HCT116 (cell line): ENCODE data around the gene RIMS4. TPM values are rescaled to one million over a fixed set of nuclear protein-coding genes. Genes with fewer than 3 reads are reported as not detected.

Experiments used
- ATAC-seq: fragments of 200-7000 bp; cut with Tn5 transposase; 2 replicates; pipeline ENCODE4 v1.9.1; 2020; ENCODE audit warnings: mild to moderate bottlenecking, moderate library complexity
- BruUV-seq: library from RNA; stranded (reverse); fragments of 400-500 nt; replicated peaks from 2 replicates; lab custom pipeline; 2021; lab: Mats Ljungman, UMichigan
- CTCF ChIA-PET: fragments of 300-600 bp; sonication (Branson Sonifier 250); formaldehyde crosslinking; loops from one replicate; lab custom pipeline; 2021; ENCODE audit warnings: antibody characterized with exemption; lab: Charles Lee
- POLR2A ChIA-PET: fragments of 300-600, 350-600 bp; sonication (Branson Sonifier 250); formaldehyde crosslinking; loops from one replicate; lab custom pipeline; 2021; ENCODE audit warnings: antibody characterized with exemption; lab: Charles Lee
- RAD21 ChIA-PET, 2 experiments: fragments of 300-600 bp; sonication (Branson Sonifier 250); formaldehyde crosslinking; loops; one replicate each; lab custom pipeline; 2023; ENCODE audit warnings: low total read pairs in 2 of 2; ENCODE audit not compliant: uncharacterized antibody in 2 of 2, unreplicated experiment in 2 of 2, low non-redundant PET in 1 of 2; lab: Charles Lee
- DNase-seq: peaks from one replicate; pipeline ENCODE4 v3.0.0-alpha.2; 2010; ENCODE audit warnings: low read depth, low spot score
- H2AFZ ChIP-seq: fragments of 200-600 bp; shearing (Covaris generic), sonication (generic); 2 replicates; pipeline ENCODE4 v1.6.1; 2017; ENCODE audit warnings: low read depth, mixed run types, mixed read lengths, antibody characterized with exemption, low read length; ENCODE audit not compliant: poor library complexity, severe bottlenecking
- H3K27ac ChIP-seq: 2 replicates; pipeline ENCODE4 v1.5.1; 2012; ENCODE audit warnings: low read depth, low read length
- H3K27me3 ChIP-seq: fragments of 200-600 bp; sonication (generic); 2 replicates; pipeline ENCODE4 v1.6.1; 2016; ENCODE audit warnings: mixed run types, low read length, mixed read lengths; ENCODE audit not compliant: insufficient read depth
- H3K36me3 ChIP-seq, 2 experiments: fragments of 200-500 bp in 1 of 2; fragments of 200-600 bp in 1 of 2; sonication (Bioruptor generic) in 1 of 2; sonication (generic) in 1 of 2; 2 replicates each; pipeline versions ENCODE4 v1.5.1 to v1.6.1; 2014 to 2016; ENCODE audit warnings: low read length in 2 of 2, inconsistent platforms in 1 of 2, mixed read lengths in 1 of 2, mixed run types in 1 of 2; ENCODE audit not compliant: insufficient read depth in 2 of 2, control insufficient read depth in 1 of 2
- H3K4me1 ChIP-seq, 2 experiments: fragments of 200-600 bp in 1 of 2; sonication (generic) in 1 of 2; 2 replicates each; pipeline versions ENCODE4 v1.5.1 to v1.6.1; 2012 to 2017; ENCODE audit warnings: low read length in 2 of 2, inconsistent platforms in 1 of 2, mild to moderate bottlenecking in 1 of 2, mixed read lengths in 1 of 2, mixed run types in 1 of 2, moderate library complexity in 1 of 2; ENCODE audit not compliant: insufficient read depth in 2 of 2, control insufficient read depth in 1 of 2
- H3K4me2 ChIP-seq: fragments of 200-600 bp; sonication (generic); 2 replicates; pipeline ENCODE4 v1.6.1; 2017; ENCODE audit warnings: mixed run types, low read length, mixed read lengths
- H3K4me3 ChIP-seq, 2 experiments: fragments of 200-600 bp in 1 of 2; sonication (generic) in 1 of 2; replicated peaks in 1 of 2; 2 replicates each; pipeline ENCODE4 v1.5.1; 2011 to 2016; ENCODE audit warnings: low read length in 2 of 2, control low read depth in 1 of 2, low read depth in 1 of 2, mild to moderate bottlenecking in 1 of 2, mixed read lengths in 1 of 2, mixed run types in 1 of 2
- H3K79me2 ChIP-seq: fragments of 200-600 bp; sonication (generic); 2 replicates; pipeline ENCODE4 v1.6.1; 2017; ENCODE audit warnings: mild to moderate bottlenecking, mixed run types, low read length, moderate library complexity, mixed read lengths; ENCODE audit not compliant: insufficient read depth
- H3K9ac ChIP-seq: fragments of 200-600 bp; sonication (generic); 2 replicates; pipeline ENCODE4 v1.6.1; 2016; ENCODE audit warnings: low read length, mixed read lengths
- H3K9me2 ChIP-seq: fragments of 200-600 bp; sonication (generic), shearing (Covaris generic); 2 replicates; pipeline ENCODE4 v1.6.1; 2017; ENCODE audit warnings: mixed run types, mild to moderate bottlenecking, moderate library complexity; ENCODE audit not compliant: insufficient read depth
- H3K9me3 ChIP-seq, 2 experiments: fragments of 200-500 bp in 1 of 2; fragments of 200-600 bp in 1 of 2; sonication (Bioruptor generic) in 1 of 2; sonication (generic) in 1 of 2; 2 replicates each; pipeline ENCODE4 v1.6.1; 2014 to 2017; ENCODE audit warnings: low read length in 2 of 2, mixed read lengths in 2 of 2, inconsistent platforms in 1 of 2, low read depth in 1 of 2, mild to moderate bottlenecking in 1 of 2, mixed run types in 1 of 2, moderate library complexity in 1 of 2; ENCODE audit not compliant: control insufficient read depth in 1 of 2, insufficient read depth in 1 of 2
- H4K20me1 ChIP-seq: fragments of 200-600 bp; sonication (generic), shearing (Covaris generic); 2 replicates; pipeline ENCODE4 v1.6.1; 2017; ENCODE audit warnings: mixed run types, mild to moderate bottlenecking, moderate library complexity; ENCODE audit not compliant: insufficient read depth
- ATF3 ChIP-seq: IDR thresholded peaks from 2 replicates; pipeline ENCODE4 v1.6.1; 2012
- EZH2phosphoT487 ChIP-seq: fragments of 200-600 bp; IDR thresholded peaks from 2 replicates; pipeline ENCODE4 v1.6.1; 2018; ENCODE audit warnings: antibody characterized with exemption, borderline replicate concordance
- RAD21 ChIP-seq: IDR thresholded peaks from 2 replicates; pipeline ENCODE4 v1.6.1; 2012; ENCODE audit warnings: low read depth, mild to moderate bottlenecking
- SRF ChIP-seq: IDR thresholded peaks from 2 replicates; pipeline ENCODE4 v1.6.1; 2012; ENCODE audit warnings: low read depth
- TCF7L2 ChIP-seq: IDR thresholded peaks from 2 replicates; pipeline ENCODE4 v1.7.0; 2011; ENCODE audit warnings: borderline replicate concordance, inconsistent platforms; ENCODE audit not compliant: insufficient read depth, insufficient read length; ENCODE audit errors: extremely low read depth
- ZBTB33 ChIP-seq: IDR thresholded peaks from 2 replicates; pipeline ENCODE4 v1.6.1; 2011; ENCODE audit warnings: mild to moderate bottlenecking, low read length, moderate library complexity; ENCODE audit not compliant: insufficient replicate concordance; ENCODE audit errors: extremely low read depth
- intact Hi-C: fragments of 100-400 bp; cut with micrococcal nuclease; formaldehyde crosslinking; loops from 2 replicates; pipeline ENCODE4 v1.10.0; 2022
- total RNA-seq: library from RNA; stranded (reverse); gene quantifications from one replicate; pipeline ENCODE4 v1.2.1, GENCODE V29; 2021; ENCODE audit not compliant: unreplicated experiment

Gene RIMS4
- total RNA-seq, 1 experiment from 2014 or later: 0.05 TPM

- no peaks in the 10 kb centered on the region for H4K20me1 ChIP-seq
- BruUV-seq: no TSS peak
- no peak overlapping the region for H3K27ac ChIP-seq
- TF ChIP-seq ATF3 (no peak), EZH2phosphoT487 (no peak), SRF (no peak), TCF7L2 (no peak), ZBTB33 (no peak), RAD21 (no peak)
- H3K27me3 ChIP-seq: 0 out of 2 replicates have a peak, but pooled peaks cover 3% of the 10 kb centered on the region
- H3K36me3 ChIP-seq: no peaks in the 10 kb centered on the region
- H3K4me3 ChIP-seq: no peak overlapping the region
- no peak overlapping the region for H3K4me2 ChIP-seq
- DNase-seq: no peak
- no peaks in the 10 kb centered on the region for H3K9me2 ChIP-seq
- POLR2A ChIA-PET: no interaction called here
- no peak overlapping the region for H3K9ac ChIP-seq
- intact Hi-C loops: no loop called here
- ATAC-seq: no peak
- CTCF ChIA-PET: no interaction called here
- no peaks in the 10 kb centered on the region for H3K9me3 ChIP-seq
- H3K4me1 ChIP-seq: peaks cover 39 to 41% of the 10 kb centered on the region in 2 experiments
- no peaks in the 10 kb centered on the region for H3K79me2 ChIP-seq
- RAD21 ChIA-PET: no interaction called here
- no peak overlapping the region for H2AFZ ChIP-seq
Measured at GRCh38 chr20:44716309-44717106, 93.8 kb downstream of the RIMS4 start.
